ENCODE results near the gene PTPRQ. TPM values are rescaled to one million over a fixed set of nuclear protein-coding genes. Genes with fewer than 3 reads are reported as not detected.
"Not testable (repeated sequence)": the region's sequence is repeated elsewhere in the genome, so short reads cannot be mapped to it uniquely, and the experiment has no call there.

The PTPRQ gene
- total RNA-seq, 8 experiments from 2014 or later: 0.08 to 20.0 (median 0.57) TPM; not detected in 1

DNA sequence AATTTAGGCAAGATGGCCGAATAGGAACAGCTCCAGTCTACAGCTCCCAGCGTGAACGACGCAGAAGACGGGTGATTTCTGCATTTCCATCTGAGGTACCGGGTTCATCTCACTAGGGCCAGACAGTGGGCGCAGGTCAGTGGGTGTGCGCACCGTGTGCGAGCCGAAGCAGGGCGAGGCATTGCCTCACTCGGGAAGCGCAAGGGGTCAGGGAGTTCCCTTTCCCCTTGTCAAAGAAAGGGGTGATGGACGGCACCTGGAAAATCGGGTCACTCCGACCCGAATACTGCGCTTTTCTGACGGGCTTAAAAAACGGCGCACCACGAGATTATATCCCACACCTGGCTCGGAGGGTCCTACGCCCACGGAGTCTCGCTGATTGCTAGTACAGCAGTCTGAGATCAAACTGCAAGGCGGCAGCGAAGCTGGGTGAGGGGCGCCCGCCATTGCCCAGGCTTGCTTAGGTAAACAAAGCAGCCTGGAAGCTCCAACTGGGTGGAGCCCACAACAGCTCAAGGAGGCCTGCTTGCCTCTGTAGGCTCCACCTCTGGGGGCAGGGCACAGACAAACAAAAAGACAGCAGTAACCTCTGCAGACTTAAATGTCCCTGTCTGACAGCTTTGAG lies 33.6 kb downstream of the PTPRQ start:
- 78 to 100% (median 96%) methylated on average over 1 to 20 of the region's 31 CpGs; no CpG with 5 or more reads in 2 of the 10 experiments for WGBS, 10 experiments
- not testable (repeated sequence) for H3K4me1 ChIP-seq (replicated peaks in 1 of 2); H3K27ac ChIP-seq; ATAC-seq (replicated peaks in 6 of 8); H3K4me3 ChIP-seq
- in situ Hi-C loops (cut with MboI; ENCODE audit: low pct_unique_long_range_greater_than_20kb in 2 of 9, low sequenced_read_pairs in 9 of 9, unreplicated experiment in 9 of 9): loop anchor here in 1 of 9 experiments (10.0 kb wide), 1 partner anchor 287 kb away; no protein-coding TSS in a partner anchor

GRCh38 chr12:80484746-80485145 lies 40.7 kb downstream of the PTPRQ start:
- in situ Hi-C loops (cut with MboI; ENCODE audit: low pct_unique_long_range_greater_than_20kb in 2 of 9, low sequenced_read_pairs in 9 of 9, unreplicated experiment in 9 of 9): no loop called here
- H3K4me3 ChIP-seq: no peak overlapping the region
- H3K4me1 ChIP-seq (replicated peaks in 1 of 2): no peaks in the 10 kb centered on the region
- no peak for ATAC-seq (replicated peaks in 6 of 8)
- H3K27ac ChIP-seq: no peak overlapping the region
- WGBS, 10 experiments: 0 to 72% (median 47%) methylated on average over 1 to 2 of the region's 2 CpGs

DNA sequence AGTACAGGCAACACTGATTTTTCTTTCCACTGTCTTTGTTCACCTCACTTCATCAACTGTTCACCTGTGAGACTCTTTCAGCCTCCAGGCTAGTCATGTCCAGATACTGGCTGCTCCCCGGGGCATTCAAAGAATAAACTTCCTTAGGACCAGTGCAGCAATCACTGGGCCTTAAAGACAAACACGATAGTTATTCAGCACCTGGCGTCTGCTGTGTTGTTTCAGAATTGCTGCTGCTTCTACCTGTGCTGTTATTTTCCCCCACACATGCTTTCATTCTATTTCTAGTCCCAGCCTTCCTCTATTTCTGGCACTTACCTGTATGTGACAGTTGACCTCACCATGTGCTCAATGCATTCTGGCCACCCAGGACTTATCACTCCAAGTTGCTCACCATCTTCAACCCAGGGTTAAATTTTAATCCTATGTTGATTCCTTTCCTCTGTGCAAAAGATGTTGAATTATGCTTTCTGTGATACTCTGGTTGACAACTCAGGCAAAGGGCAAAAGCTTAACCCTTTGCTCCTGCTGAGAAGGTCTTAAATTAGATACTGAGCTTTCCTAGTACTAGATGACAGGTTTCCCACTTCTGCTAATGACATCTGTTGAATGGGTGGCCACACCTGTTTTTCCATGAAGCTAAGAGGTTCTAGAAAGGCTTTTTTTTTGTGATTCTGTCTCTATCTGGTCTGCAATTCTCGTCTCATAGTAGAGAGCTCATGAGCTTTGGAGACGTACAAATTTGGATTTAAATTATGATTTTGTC lies 41.4 kb downstream of the PTPRQ start:
- Histone ChIP-seq H3K4me1 (replicated peaks in 1 of 2) (no peaks in the 10 kb centered on the region), H3K27ac (no peak overlapping the region), H3K4me3 (no peak overlapping the region)
- in situ Hi-C loops (cut with MboI; ENCODE audit: low pct_unique_long_range_greater_than_20kb in 2 of 9, low sequenced_read_pairs in 9 of 9, unreplicated experiment in 9 of 9): no loop called here
- 38 to 96% (median 63%) methylated on average over 1 to 5 of the region's 5 CpGs; no CpG with 5 or more reads in 1 of the 10 experiments for WGBS, 10 experiments
- no peak for ATAC-seq (replicated peaks in 6 of 8)

- ATAC-seq (replicated peaks in 6 of 8): no peak
- Histone ChIP-seq H3K4me3 (no peak overlapping the region), H3K4me1 (replicated peaks in 1 of 2) (no peaks in the 10 kb centered on the region), H3K27ac (no peak overlapping the region)
- 60 to 100% (median 81%) methylated on average over 1 to 2 of the region's 2 CpGs; no CpG with 5 or more reads in 2 of the 10 experiments for WGBS, 10 experiments
- in situ Hi-C loops (cut with MboI; ENCODE audit: low pct_unique_long_range_greater_than_20kb in 2 of 9, low sequenced_read_pairs in 9 of 9, unreplicated experiment in 9 of 9): no loop called here
Observed at GRCh38 chr12:80490329-80490728, 46.3 kb downstream of the PTPRQ start.

DNA sequence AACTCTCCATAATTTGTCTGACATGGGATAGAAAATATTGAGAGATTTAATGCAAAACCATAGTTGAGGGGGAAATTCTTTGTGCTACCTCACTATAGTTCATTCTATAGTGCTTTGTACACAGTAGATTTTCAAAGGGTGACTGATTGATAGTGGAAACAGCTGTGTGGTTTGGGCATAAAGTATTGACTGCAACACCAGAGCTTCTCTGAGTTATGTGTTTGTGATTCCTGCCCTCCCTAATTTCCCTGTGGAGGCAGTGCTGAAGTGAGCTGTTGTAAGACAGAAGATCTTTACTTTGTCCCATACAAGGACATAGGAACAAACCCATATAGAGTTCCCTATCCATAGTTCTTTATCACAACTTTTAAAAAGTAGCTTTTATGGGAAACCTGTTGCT lies 47.1 kb downstream of the PTPRQ start:
- Histone ChIP-seq H3K4me3 (no peak overlapping the region), H3K4me1 (replicated peaks in 1 of 2) (no peaks in the 10 kb centered on the region), H3K27ac (no peak overlapping the region)
- in situ Hi-C loops (cut with MboI; ENCODE audit: low pct_unique_long_range_greater_than_20kb in 2 of 9, low sequenced_read_pairs in 9 of 9, unreplicated experiment in 9 of 9): no loop called here
- ATAC-seq (replicated peaks in 6 of 8): no peak

- in situ Hi-C loops (cut with MboI; ENCODE audit: low pct_unique_long_range_greater_than_20kb in 2 of 9, low sequenced_read_pairs in 9 of 9, unreplicated experiment in 9 of 9): no loop called here
- Histone ChIP-seq H3K4me1 (replicated peaks in 1 of 2) (no peaks in the 10 kb centered on the region), H3K27ac (no peak overlapping the region), H3K4me3 (no peak overlapping the region)
- no peak for ATAC-seq (replicated peaks in 6 of 8)
- WGBS, 10 experiments: 50 to 93% (median 86%) methylated on average over 1 to 2 of the region's 2 CpGs; no CpG with 5 or more reads in 4 of the 10 experiments
Observed at GRCh38 chr12:80493466-80493865, 49.4 kb downstream of the PTPRQ start.

- Histone ChIP-seq H3K4me1 (replicated peaks in 1 of 2) (no peaks in the 10 kb centered on the region), H3K4me3 (no peak overlapping the region), H3K27ac (no peak overlapping the region)
- WGBS, 10 experiments: 50 to 100% (median 77%) methylated on average over 1 of the region's 1 CpG; no CpG with 5 or more reads in 2 of the 10 experiments
- no peak for ATAC-seq (replicated peaks in 6 of 8)
- in situ Hi-C loops (cut with MboI; ENCODE audit: low pct_unique_long_range_greater_than_20kb in 2 of 9, low sequenced_read_pairs in 9 of 9, unreplicated experiment in 9 of 9): no loop called here
Observed at GRCh38 chr12:80494836-80495235, 50.8 kb downstream of the PTPRQ start.

DNA sequence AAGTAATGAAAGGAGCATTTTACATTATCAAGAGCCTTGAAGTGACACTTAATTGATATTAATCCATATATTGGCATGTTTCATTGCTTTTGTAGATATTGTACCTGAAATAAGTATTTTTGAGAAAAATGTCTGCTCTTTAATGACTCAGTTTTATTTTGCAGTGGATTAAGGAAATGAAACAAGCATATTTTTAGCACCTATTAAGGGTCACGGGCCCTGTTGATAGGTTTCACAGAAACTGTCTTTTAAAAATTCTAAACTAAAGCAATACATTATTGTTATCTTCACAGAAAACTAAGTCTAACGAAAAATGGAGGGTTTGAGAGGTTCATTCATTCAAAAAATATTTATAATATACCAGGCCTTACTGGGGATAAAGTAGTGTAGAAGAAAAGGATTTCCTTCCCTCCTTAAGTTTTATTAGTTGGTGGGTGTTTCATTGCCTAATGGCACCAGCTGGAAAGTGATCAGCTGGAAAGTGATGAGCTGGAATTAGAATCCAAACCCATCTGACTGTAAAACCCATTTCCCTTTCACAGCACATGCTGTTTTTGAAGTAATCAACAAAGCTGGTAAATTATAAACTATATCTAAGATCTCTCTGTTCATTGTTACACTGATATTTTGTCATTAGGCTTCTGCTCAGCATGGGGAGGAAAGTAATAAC lies 54.2 kb downstream of the PTPRQ start:
- Histone ChIP-seq H3K27ac (no peak overlapping the region), H3K4me1 (replicated peaks in 1 of 2) (no peaks in the 10 kb centered on the region), H3K4me3 (no peak overlapping the region)
- WGBS, 10 experiments: 0 to 100% (median 50%) methylated on average over 1 to 2 of the region's 2 CpGs
- in situ Hi-C loops (cut with MboI; ENCODE audit: low pct_unique_long_range_greater_than_20kb in 2 of 9, low sequenced_read_pairs in 9 of 9, unreplicated experiment in 9 of 9): no loop called here
- no peak for ATAC-seq (replicated peaks in 6 of 8)

GRCh38 chr12:80504389-80505163 lies 60.5 kb downstream of the PTPRQ start:
- H3K27ac ChIP-seq: no peak overlapping the region
- no peaks in the 10 kb centered on the region for H3K4me1 ChIP-seq (replicated peaks in 1 of 2)
- ATAC-seq (replicated peaks in 6 of 8): no peak
- in situ Hi-C loops (cut with MboI; ENCODE audit: low pct_unique_long_range_greater_than_20kb in 2 of 9, low sequenced_read_pairs in 9 of 9, unreplicated experiment in 9 of 9): no loop called here
- no peak overlapping the region for H3K4me3 ChIP-seq
- 11 to 92% (median 63%) methylated on average over 1 to 2 of the region's 2 CpGs for WGBS, 10 experiments

GRCh38 chr12:80509781-80510556 lies 65.9 kb downstream of the PTPRQ start:
- H3K4me3 ChIP-seq: no peak overlapping the region
- in situ Hi-C loops (cut with MboI; ENCODE audit: low pct_unique_long_range_greater_than_20kb in 2 of 9, low sequenced_read_pairs in 9 of 9, unreplicated experiment in 9 of 9): no loop called here
- ATAC-seq (replicated peaks in 6 of 8): no peak
- no peak overlapping the region for H3K27ac ChIP-seq
- H3K4me1 ChIP-seq (replicated peaks in 1 of 2): no peaks in the 10 kb centered on the region
- WGBS, 10 experiments: 0 to 86% (median 20%) methylated on average over 1 of the region's 1 CpG; no CpG with 5 or more reads in 1 of the 10 experiments

DNA sequence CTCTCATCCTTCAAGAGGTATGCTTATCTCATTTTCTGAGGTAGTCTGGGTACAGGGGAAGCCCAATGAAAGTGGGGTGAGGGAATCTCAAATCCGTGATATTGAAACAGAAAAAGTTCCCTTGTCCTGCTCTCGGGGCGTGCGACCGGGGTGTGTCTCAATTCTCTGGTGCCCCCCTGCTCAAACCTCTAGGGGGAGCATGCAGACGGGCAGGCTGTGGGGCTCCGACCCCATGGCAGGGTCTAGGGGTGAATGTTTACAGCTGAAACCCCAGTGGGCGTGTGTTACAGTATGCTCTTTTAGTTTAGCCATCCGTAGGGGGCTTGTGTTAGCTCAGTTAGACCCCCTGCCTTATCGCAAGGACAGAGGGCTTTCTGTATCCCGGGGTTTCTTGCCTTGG lies 68.7 kb downstream of the PTPRQ start:
- WGBS, 10 experiments: 0 to 100% (median 85%) methylated on average over 1 to 6 of the region's 11 CpGs; no CpG with 5 or more reads in 4 of the 10 experiments
- in situ Hi-C loops (cut with MboI; ENCODE audit: low pct_unique_long_range_greater_than_20kb in 2 of 9, low sequenced_read_pairs in 9 of 9, unreplicated experiment in 9 of 9): no loop called here
- no peak for ATAC-seq (replicated peaks in 6 of 8)
- Histone ChIP-seq H3K4me3 (no peak overlapping the region), H3K27ac (no peak overlapping the region), H3K4me1 (replicated peaks in 1 of 2) (no peaks in the 10 kb centered on the region)

GRCh38 chr12:80513211-80513610 lies 69.2 kb downstream of the PTPRQ start:
- 73 to 100% (median 93%) methylated on average over 1 to 11 of the region's 18 CpGs; no CpG with 5 or more reads in 3 of the 10 experiments for WGBS, 10 experiments
- H3K27ac ChIP-seq: no peak overlapping the region
- H3K4me3 ChIP-seq: no peak overlapping the region
- no peaks in the 10 kb centered on the region for H3K4me1 ChIP-seq (replicated peaks in 1 of 2)
- in situ Hi-C loops (cut with MboI; ENCODE audit: low pct_unique_long_range_greater_than_20kb in 2 of 9, low sequenced_read_pairs in 9 of 9, unreplicated experiment in 9 of 9): no loop called here
- ATAC-seq (replicated peaks in 6 of 8): no peak

All from motor neuron (in vitro differentiated cells).